ENCODE data around the gene SMYD4.

SMYD4 gene

DNA sequence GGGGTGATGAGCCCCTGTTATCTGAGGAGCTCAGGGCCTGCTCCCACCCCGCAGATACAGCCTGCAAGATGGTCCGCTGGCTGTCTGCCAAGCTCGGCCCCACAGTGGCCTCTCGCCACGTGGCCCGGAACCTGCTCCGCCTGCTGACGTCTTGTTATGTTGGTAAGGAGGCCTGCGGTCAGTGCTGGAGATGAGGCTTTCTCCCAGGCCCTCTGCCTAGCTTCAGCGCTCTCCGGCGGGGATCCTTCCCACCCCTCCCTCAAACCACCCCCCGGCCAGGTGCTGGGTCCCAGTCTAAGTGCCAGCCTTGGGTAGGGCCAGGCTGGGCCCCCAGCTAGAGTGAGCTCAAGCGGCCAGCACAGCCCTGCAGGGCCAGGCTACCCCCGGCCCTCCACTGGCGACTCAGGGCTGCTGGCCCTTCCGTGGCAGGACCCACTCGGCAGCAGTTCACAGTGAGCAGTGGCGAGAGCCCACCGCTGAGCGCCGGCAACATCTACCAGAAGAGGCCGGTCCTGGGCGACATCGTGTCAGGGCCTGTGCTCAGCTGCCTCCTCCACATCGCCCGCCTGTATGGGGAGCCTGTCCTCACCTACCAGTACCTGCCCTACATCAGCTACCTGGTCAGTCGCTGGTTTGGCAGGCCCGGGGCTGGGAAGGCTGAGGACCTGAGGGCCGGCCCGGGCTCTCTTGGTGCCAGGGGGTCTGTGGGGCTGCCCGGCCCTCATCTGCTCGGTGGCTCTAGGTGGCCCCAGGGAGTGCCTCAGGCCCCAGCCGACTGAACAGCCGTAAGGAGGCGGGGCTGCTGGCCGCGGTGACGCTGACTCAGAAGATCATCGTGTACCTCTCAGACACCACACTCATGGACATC, 99.1 kb downstream of the SMYD4 start:
- no peak for DNase-seq (ENCODE audit: low read depth)

DNA sequence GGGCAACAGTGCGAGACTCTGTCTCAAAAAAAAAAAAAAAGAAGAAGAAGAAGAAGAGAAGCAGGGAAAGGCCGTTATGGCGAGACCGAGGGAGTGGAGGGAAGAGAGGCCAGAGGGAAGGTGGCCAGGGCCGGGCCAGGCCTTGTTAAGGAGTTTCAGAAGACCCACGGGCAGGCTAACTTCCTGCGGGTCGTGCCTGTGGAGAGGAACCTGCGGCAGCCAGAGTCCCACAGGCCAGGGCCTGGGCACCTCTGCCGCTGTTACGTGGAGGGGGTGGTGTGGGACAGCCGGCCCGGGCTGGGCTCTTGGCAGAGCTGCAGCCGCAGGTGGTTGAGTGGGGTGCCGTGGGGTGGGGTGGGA, 99.8 kb downstream of the SMYD4 start:
- DNase-seq (ENCODE audit: low read depth): no peak

All from CMK (cell line).